ENCODE measurements around the gene SP3.

DNA sequence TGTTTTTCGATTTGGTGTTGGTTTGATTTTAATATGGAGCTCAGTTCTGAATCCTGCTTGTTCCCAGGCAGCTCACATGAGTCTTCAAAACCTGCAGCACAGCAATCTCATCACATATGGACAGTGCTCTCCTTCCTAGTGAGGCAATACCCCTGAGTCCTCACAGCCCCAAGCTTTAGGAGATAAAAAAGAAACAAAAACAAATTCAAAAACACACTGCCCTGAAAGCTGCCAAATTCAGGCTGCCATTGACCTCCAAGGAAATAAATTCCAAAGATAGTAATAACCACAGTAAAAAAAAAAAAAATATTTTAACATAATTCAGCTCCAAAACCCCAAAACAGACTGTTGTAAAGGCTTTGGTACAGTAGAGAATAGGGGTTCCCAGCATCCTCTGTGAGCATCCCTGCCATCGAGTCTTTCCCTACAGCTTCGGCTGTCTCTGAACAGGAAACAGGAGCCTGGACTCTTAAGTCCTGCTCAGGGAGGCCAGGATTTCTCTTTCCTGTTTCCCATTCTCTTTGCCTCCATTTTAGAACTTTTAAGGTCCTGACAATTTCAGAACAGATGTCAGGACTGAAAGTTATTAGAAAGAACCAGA is 14.7 kb upstream of the SP3 start:
- TF ChIP-seq, protein P1, sequence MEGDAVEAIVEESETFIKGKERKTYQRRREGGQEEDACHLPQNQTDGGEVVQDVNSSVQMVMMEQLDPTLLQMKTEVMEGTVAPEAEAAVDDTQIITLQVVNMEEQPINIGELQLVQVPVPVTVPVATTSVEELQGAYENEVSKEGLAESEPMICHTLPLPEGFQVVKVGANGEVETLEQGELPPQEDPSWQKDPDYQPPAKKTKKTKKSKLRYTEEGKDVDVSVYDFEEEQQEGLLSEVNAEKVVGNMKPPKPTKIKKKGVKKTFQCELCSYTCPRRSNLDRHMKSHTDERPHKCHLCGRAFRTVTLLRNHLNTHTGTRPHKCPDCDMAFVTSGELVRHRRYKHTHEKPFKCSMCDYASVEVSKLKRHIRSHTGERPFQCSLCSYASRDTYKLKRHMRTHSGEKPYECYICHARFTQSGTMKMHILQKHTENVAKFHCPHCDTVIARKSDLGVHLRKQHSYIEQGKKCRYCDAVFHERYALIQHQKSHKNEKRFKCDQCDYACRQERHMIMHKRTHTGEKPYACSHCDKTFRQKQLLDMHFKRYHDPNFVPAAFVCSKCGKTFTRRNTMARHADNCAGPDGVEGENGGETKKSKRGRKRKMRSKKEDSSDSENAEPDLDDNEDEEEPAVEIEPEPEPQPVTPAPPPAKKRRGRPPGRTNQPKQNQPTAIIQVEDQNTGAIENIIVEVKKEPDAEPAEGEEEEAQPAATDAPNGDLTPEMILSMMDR (conservative IDR thresholded peaks at IDR 0.05; ENCODE audit: low read depth, low read length), result no peak
- TF ChIP-seq EZH2 (IDR thresholded peaks at IDR 0.05; ENCODE audit: borderline replicate concordance, low read depth, low read length, poor library complexity, severe bottlenecking), result no peak

Data from A673 (cell line).